NT2/D1 (cell line): Measurements from ENCODE around the gene FKRP.

Experiments used
- SUZ12 ChIP-seq: IDR thresholded peaks from 2 replicates; pipeline ENCODE4 v1.6.1; 2011; ENCODE audit not compliant: insufficient read length, insufficient read depth; ENCODE audit errors: extremely low read depth
- YY1 ChIP-seq: IDR thresholded peaks from 2 replicates; pipeline ENCODE4 v1.6.1; 2011; ENCODE audit not compliant: insufficient read length, insufficient read depth
- ZNF274 ChIP-seq: IDR thresholded peaks from 2 replicates; pipeline ENCODE4 v1.6.1; 2011; ENCODE audit warnings: mild to moderate bottlenecking, low read depth, low read length

DNA sequence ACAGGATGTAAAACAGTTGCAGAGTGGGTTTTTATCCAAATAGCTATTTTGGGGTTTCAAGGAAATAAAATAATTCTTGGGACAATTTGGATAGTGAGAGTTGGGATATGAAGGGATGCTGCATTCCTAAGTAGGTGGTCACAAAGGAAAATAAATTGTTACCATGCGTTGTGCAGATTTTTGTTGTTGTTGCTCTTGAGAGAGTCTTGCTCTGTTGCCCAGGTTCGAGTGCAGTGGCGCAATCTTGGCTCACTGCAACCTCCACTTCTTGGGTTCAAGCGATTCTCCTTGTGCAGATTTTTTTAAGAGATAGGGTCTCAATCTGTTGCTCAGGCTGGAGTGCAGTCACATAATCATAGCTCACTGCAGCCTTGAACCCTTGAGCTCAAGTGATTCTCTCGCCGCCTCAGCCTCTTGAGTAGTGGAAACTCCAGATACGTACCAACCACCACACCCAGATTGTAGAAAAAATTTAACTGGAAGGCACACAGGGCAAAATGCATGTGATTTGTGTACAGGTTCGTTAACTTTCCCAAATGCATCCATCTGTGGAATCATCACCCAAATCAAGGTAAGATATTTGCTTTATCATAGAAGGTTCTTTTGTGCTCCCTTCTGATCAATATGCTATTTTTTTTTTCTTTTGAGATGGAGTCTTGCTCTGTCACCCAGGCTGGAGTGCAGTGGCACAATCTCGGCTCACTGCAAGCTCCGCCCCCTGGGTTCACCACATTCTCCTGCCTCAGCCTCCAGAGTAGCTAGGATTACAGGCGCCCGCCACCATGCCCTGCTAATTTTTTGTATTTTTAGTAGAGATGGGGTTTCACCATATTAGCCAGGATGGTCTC, 26.5 kb downstream of the FKRP start:
- no peak for TF ChIP-seq YY1
- TF ChIP-seq ZNF274: no peak
- no peak for TF ChIP-seq SUZ12
